Measurements from ENCODE around the gene NKX6-2.

DNA sequence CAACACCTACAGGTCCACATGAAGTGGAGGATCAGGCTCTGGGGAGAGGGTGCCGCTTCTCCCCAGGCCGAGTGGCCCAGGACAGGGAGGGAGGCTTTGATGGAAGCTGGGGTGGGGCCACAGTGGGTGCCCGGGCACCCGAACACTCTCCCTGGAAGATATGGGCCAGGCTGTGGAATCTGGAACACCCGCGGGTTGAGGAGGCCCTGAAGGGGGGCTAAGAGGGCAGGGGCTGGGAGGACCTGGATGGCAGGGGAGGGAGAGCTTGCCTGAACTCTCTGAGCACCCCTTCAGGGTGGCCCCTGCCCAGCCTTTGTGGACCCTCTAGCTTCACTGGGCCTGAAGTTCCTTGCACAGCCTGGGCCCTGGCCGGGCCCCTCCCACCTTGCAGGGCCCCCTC is 4.5 kb upstream of the NKX6-2 start:
- TF ChIP-seq, protein P1, sequence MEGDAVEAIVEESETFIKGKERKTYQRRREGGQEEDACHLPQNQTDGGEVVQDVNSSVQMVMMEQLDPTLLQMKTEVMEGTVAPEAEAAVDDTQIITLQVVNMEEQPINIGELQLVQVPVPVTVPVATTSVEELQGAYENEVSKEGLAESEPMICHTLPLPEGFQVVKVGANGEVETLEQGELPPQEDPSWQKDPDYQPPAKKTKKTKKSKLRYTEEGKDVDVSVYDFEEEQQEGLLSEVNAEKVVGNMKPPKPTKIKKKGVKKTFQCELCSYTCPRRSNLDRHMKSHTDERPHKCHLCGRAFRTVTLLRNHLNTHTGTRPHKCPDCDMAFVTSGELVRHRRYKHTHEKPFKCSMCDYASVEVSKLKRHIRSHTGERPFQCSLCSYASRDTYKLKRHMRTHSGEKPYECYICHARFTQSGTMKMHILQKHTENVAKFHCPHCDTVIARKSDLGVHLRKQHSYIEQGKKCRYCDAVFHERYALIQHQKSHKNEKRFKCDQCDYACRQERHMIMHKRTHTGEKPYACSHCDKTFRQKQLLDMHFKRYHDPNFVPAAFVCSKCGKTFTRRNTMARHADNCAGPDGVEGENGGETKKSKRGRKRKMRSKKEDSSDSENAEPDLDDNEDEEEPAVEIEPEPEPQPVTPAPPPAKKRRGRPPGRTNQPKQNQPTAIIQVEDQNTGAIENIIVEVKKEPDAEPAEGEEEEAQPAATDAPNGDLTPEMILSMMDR (IDR thresholded peaks at IDR 0.05; ENCODE audit: low read depth, low read length, poor library complexity, severe bottlenecking): no peak
- TF ChIP-seq EZH2phosphoT487 (IDR thresholded peaks at IDR 0.05; ENCODE audit: borderline replicate concordance, low read length): no peak

Measured in DOHH2 (cell line).